Stimulated activated CD4-positive, alpha-beta T cell treated with anti-CD3 and anti-CD28 coated beads, Interleukin-2, amount 100 ng/mL, for 4 hours (primary cell): ENCODE data around the gene IL2RA.
A peak's percentile ranks its signal among the peaks of the same experiment; 100 is the strongest.
"Not testable (repeated sequence)": the region's sequence is repeated elsewhere in the genome, so short reads cannot be mapped to it uniquely, and the experiment has no call there.

Experiments used
- DNase-seq: peaks from one replicate; pipeline ENCODE4 v3.0.0-alpha.2; 2020; ENCODE audit warnings: low read depth

IL2RA gene

GRCh38 chr10:6056411-6057135 is 5.6 kb downstream of the IL2RA start:
- no peak for DNase-seq

- no peak for DNase-seq
These were observed 6.2 kb downstream of the IL2RA start for GRCh38 chr10:6055929-6056328.

GRCh38 chr10:6054884-6055283 is 7.3 kb downstream of the IL2RA start:
- DNase-seq: no peak

- no peak for DNase-seq
These were observed 8.1 kb downstream of the IL2RA start for GRCh38 chr10:6053816-6054631.

GRCh38 chr10:6053303-6053702 is 8.9 kb downstream of the IL2RA start:
- DNase-seq: no peak

- peak; percentile 82 for DNase-seq
These were observed 9.6 kb downstream of the IL2RA start for GRCh38 chr10:6052247-6053221.

- DNase-seq: peak; percentile 87
These were observed 11.2 kb downstream of the IL2RA start for GRCh38 chr10:6050801-6051445.

- DNase-seq: no peak
These were observed 13.2 kb downstream of the IL2RA start for GRCh38 chr10:6049031-6049400.

GRCh38 chr10:6048281-6049030 is 13.7 kb downstream of the IL2RA start:
- no peak for DNase-seq

GRCh38 chr10:6047847-6048246 is 14.3 kb downstream of the IL2RA start:
- no peak for DNase-seq

- DNase-seq: no peak
These were observed 15.2 kb downstream of the IL2RA start for GRCh38 chr10:6046773-6047611.

GRCh38 chr10:6045878-6046772 is 16.0 kb downstream of the IL2RA start:
- DNase-seq: no peak

GRCh38 chr10:6045314-6045848 is 16.8 kb downstream of the IL2RA start:
- no peak for DNase-seq

GRCh38 chr10:6044751-6045313 is 17.3 kb downstream of the IL2RA start:
- peak; percentile 46 for DNase-seq

- DNase-seq: no peak
These were observed 18.1 kb downstream of the IL2RA start for GRCh38 chr10:6044060-6044459.

- DNase-seq: not testable (repeated sequence)
These were observed 18.8 kb downstream of the IL2RA start for GRCh38 chr10:6043377-6043776.

GRCh38 chr10:6040205-6040604 is 22.0 kb downstream of the IL2RA start:
- no peak for DNase-seq

GRCh38 chr10:6039711-6040110 is 22.5 kb downstream of the IL2RA start:
- DNase-seq: no peak
